ENCODE measurements around the gene THRSP. TPM values are rescaled to one million over a fixed set of nuclear protein-coding genes. Genes with fewer than 3 reads are reported as not detected.

THRSP gene
- polyA plus RNA-seq, 1 of the 3 experiments (the other 2 are of a cell fraction), result not detected

DNA sequence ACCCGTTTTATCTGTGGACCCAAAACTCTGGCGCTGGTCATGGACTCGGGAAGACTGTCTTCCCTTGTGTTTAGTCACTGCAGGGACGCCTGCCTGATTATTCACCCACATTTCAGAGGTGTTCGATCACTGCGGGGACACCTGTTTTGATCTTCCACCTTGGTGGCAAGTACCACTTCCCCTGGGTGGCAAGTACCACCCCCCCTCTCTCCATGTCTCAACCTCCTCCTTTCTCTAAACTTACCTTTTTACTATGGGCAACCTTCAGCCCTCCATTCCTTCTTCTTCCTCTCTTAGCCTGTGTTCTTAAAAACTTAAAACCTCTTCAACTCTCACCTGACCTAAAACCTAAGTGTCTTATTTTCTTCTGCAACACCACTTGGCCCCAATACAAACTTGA lies 17.9 kb downstream of the THRSP start:
- POLR2A ChIA-PET, result no interaction called here
- H2AFZ ChIP-seq (ENCODE audit: low read depth), result peak overlapping the region; percentile 51; the same call in 1 of the 2 replicates
- no peaks in the 10 kb centered on the region for H3K9me2 ChIP-seq
- H3K9ac ChIP-seq, result no peak overlapping the region
- H3K27me3 ChIP-seq (ENCODE audit: insufficient read depth), result no peaks in the 10 kb centered on the region
- TF ChIP-seq, protein P1, sequence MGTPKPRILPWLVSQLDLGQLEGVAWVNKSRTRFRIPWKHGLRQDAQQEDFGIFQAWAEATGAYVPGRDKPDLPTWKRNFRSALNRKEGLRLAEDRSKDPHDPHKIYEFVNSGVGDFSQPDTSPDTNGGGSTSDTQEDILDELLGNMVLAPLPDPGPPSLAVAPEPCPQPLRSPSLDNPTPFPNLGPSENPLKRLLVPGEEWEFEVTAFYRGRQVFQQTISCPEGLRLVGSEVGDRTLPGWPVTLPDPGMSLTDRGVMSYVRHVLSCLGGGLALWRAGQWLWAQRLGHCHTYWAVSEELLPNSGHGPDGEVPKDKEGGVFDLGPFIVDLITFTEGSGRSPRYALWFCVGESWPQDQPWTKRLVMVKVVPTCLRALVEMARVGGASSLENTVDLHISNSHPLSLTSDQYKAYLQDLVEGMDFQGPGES (IDR thresholded peaks at IDR 0.05; ENCODE audit: low read depth, low read length), result no peak
- TF ChIP-seq, protein P2, sequence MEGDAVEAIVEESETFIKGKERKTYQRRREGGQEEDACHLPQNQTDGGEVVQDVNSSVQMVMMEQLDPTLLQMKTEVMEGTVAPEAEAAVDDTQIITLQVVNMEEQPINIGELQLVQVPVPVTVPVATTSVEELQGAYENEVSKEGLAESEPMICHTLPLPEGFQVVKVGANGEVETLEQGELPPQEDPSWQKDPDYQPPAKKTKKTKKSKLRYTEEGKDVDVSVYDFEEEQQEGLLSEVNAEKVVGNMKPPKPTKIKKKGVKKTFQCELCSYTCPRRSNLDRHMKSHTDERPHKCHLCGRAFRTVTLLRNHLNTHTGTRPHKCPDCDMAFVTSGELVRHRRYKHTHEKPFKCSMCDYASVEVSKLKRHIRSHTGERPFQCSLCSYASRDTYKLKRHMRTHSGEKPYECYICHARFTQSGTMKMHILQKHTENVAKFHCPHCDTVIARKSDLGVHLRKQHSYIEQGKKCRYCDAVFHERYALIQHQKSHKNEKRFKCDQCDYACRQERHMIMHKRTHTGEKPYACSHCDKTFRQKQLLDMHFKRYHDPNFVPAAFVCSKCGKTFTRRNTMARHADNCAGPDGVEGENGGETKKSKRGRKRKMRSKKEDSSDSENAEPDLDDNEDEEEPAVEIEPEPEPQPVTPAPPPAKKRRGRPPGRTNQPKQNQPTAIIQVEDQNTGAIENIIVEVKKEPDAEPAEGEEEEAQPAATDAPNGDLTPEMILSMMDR (IDR thresholded peaks at IDR 0.05), result no peak
- TF ChIP-seq GATA2 (CRISPR knock-in tag; IDR thresholded peaks at IDR 0.05) (no peak), RXRA (IDR thresholded peaks at IDR 0.05; ENCODE audit: borderline replicate concordance, low read depth) (no peak), JUND (IDR thresholded peaks at IDR 0.05) (no peak), EZH2phosphoT487 (IDR thresholded peaks at IDR 0.05; ENCODE audit: borderline replicate concordance, low read depth) (no peak), YY1 (IDR thresholded peaks at IDR 0.05; ENCODE audit: low read depth) (no peak), GABPA (IDR thresholded peaks at IDR 0.05; ENCODE audit: low read depth) (no peak), PBX3 (IDR thresholded peaks at IDR 0.05) (no peak), POLR2AphosphoS5 (IDR thresholded peaks at IDR 0.05; ENCODE audit: low read depth, low read length) (no peak), CHD2 (IDR thresholded peaks at IDR 0.05; ENCODE audit: low read length, partially characterized antibody) (no peak)
- TF ChIP-seq, protein P3, sequence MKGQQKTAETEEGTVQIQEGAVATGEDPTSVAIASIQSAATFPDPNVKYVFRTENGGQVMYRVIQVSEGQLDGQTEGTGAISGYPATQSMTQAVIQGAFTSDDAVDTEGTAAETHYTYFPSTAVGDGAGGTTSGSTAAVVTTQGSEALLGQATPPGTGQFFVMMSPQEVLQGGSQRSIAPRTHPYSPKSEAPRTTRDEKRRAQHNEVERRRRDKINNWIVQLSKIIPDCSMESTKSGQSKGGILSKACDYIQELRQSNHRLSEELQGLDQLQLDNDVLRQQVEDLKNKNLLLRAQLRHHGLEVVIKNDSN (IDR thresholded peaks at IDR 0.05; ENCODE audit: borderline replicate concordance, low read depth), result no peak
- no peak overlapping the region for H3K4me2 ChIP-seq
- H3K36me3 ChIP-seq (replicated peaks in 1 of 2; ENCODE audit: control insufficient read depth in 1 of 2, insufficient read depth in 2 of 2, low read length in 1 of 2), result peaks cover 0 to 4% of the 10 kb centered on the region in 2 experiments
- H4K20me1 ChIP-seq (ENCODE audit: insufficient read depth), result peaks cover 12% of the 10 kb centered on the region
- CTCF ChIA-PET, result no interaction called here
- peaks cover 7% of the 10 kb centered on the region for H3F3A ChIP-seq (replicated peaks; ENCODE audit: insufficient read depth)
- H3K4me3 ChIP-seq (ENCODE audit: low read depth in 2 of 2, low read length in 1 of 2), result no peak overlapping the region
- DNase-seq, result no peak
- no peaks in the 10 kb centered on the region for H3K9me3 ChIP-seq
- no peak overlapping the region; a peak in 1 of 4 replicates for H3K27ac ChIP-seq (ENCODE audit: low read depth in 2 of 2, low read length in 1 of 2)
- peaks cover 8 to 15% of the 10 kb centered on the region in 2 experiments; a peak in 2 of 4 replicates for H3K4me1 ChIP-seq (ENCODE audit: control insufficient read depth in 1 of 2, insufficient read depth in 2 of 2, low read depth in 1 of 2, low read length in 1 of 2)
- peaks cover 31% of the 10 kb centered on the region for H3K79me2 ChIP-seq (ENCODE audit: insufficient read depth)
- 83% methylated on average over 6 of the region's 6 CpGs for WGBS (ENCODE audit: low lambda C conversion rate)

DNA sequence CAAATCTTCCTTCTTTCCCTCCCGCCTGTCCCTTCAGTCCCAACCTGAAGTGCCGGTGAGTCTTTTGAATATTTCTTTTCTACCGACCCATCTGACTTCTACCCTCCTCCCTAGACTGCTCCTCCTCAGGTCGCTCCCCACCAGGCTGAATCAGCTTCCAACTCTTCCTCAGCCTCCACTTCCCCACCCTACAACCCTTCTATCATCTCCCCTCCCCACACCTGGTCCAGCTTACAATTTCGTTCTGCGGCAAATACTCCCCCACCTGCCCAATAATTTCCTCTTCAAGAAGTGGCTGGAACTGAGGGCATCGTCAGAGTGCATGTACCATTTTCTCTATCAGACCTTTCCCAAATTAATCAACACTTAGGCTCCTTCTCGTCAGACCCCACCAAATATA lies 18.5 kb downstream of the THRSP start:
- H3K27ac ChIP-seq (ENCODE audit: low read depth in 2 of 2, low read length in 1 of 2), result no peak overlapping the region
- WGBS (ENCODE audit: low lambda C conversion rate), result 87% methylated on average over 8 of the region's 8 CpGs
- no peaks in the 10 kb centered on the region for H3K9me3 ChIP-seq
- peaks cover 7% of the 10 kb centered on the region for H3F3A ChIP-seq (replicated peaks; ENCODE audit: insufficient read depth)
- DNase-seq, result no peak
- H3K4me1 ChIP-seq (ENCODE audit: control insufficient read depth in 1 of 2, insufficient read depth in 2 of 2, low read depth in 1 of 2, low read length in 1 of 2), result peaks cover 8 to 15% of the 10 kb centered on the region in 2 experiments; a peak in 2 of 4 replicates
- H3K27me3 ChIP-seq (ENCODE audit: insufficient read depth), result no peaks in the 10 kb centered on the region
- peak overlapping the region; percentile 51; the same call in 1 of the 2 replicates for H2AFZ ChIP-seq (ENCODE audit: low read depth)
- CTCF ChIA-PET, result no interaction called here
- H3K36me3 ChIP-seq (replicated peaks in 1 of 2; ENCODE audit: control insufficient read depth in 1 of 2, insufficient read depth in 2 of 2, low read length in 1 of 2), result peaks cover 0 to 4% of the 10 kb centered on the region in 2 experiments
- H4K20me1 ChIP-seq (ENCODE audit: insufficient read depth), result peaks cover 6% of the 10 kb centered on the region
- no peak overlapping the region for H3K9ac ChIP-seq
- no peak overlapping the region for H3K4me3 ChIP-seq (ENCODE audit: low read depth in 2 of 2, low read length in 1 of 2)
- no peak overlapping the region for H3K4me2 ChIP-seq
- no peaks in the 10 kb centered on the region for H3K9me2 ChIP-seq
- TF ChIP-seq EP300 (IDR thresholded peaks at IDR 0.05; ENCODE audit: borderline replicate concordance in 1 of 2, low read depth in 1 of 2, low read length in 1 of 2) (no peak), GABPA (IDR thresholded peaks at IDR 0.05; ENCODE audit: low read depth) (no peak), EZH2phosphoT487 (IDR thresholded peaks at IDR 0.05; ENCODE audit: borderline replicate concordance, low read depth) (no peak), TCF12 (IDR thresholded peaks at IDR 0.05) (no peak), SMC3 (IDR thresholded peaks at IDR 0.05; ENCODE audit: low read depth, low read length) (no peak), FOSL2 (IDR thresholded peaks at IDR 0.05; ENCODE audit: borderline replicate concordance, low read depth) (no peak), REST (IDR thresholded peaks at IDR 0.05; ENCODE audit: low read depth, low read length) (no peak), RCOR1 (IDR thresholded peaks at IDR 0.05; ENCODE audit: low read length) (no peak), FOXJ3 (CRISPR knock-in tag; IDR thresholded peaks at IDR 0.05) (no peak), JUND (IDR thresholded peaks at IDR 0.05) (no peak)
- POLR2A ChIA-PET, result no interaction called here
- H3K79me2 ChIP-seq (ENCODE audit: insufficient read depth), result peaks cover 25% of the 10 kb centered on the region

Measured in SK-N-SH (cell line).